HepG2 (cell line): ENCODE data around the gene TMEM120A. TPM values are rescaled to one million over a fixed set of nuclear protein-coding genes. Genes with fewer than 3 reads are reported as not detected.

Experiments used
- KDM1A ChIP-seq: IDR thresholded peaks from 2 replicates; pipeline ENCODE4 v1.6.1; 2016; ENCODE audit warnings: missing compliant biosample characterization
- SIX4 ChIP-seq: sonication (generic); formaldehyde crosslinking; IDR thresholded peaks from 2 replicates; pipeline ENCODE4 v1.4.0; 2020; ENCODE audit warnings: missing genetic modification reagents
- ZNF121 ChIP-seq: sonication (generic); formaldehyde crosslinking; IDR thresholded peaks from 2 replicates; pipeline ENCODE4 v1.5.0; 2020; ENCODE audit warnings: mild to moderate bottlenecking, missing genetic modification reagents
- ZNF124 ChIP-seq: sonication (generic); formaldehyde crosslinking; IDR thresholded peaks from 2 replicates; pipeline ENCODE4 v1.4.0; 2020; ENCODE audit warnings: missing genetic modification reagents
- ZNF274 ChIP-seq: sonication (generic); formaldehyde crosslinking; IDR thresholded peaks from 2 replicates; pipeline ENCODE4 v1.5.1; 2020; ENCODE audit warnings: mild to moderate bottlenecking, missing genetic modification reagents
- ZNF431 ChIP-seq: sonication (generic); formaldehyde crosslinking; IDR thresholded peaks from 2 replicates; pipeline ENCODE4 v1.9.0; 2022; ENCODE audit warnings: missing genetic modification reagents, low read depth, mild to moderate bottlenecking, borderline replicate concordance
- ZNF546 ChIP-seq: sonication (generic); formaldehyde crosslinking; conservative IDR thresholded peaks from 2 replicates; pipeline ENCODE4 v1.8.1; 2023; ENCODE audit warnings: mild to moderate bottlenecking, missing genetic modification reagents
- ZSCAN31 ChIP-seq: sonication (generic); formaldehyde crosslinking; IDR thresholded peaks from 2 replicates; pipeline ENCODE4 v1.5.0; 2020; ENCODE audit warnings: low read depth, mild to moderate bottlenecking, missing genetic modification reagents
- polyA plus RNA-seq, 8 experiments: library from polyadenylated mRNA; depleted of rRNA in 3 of 8; stranded (reverse) in 7 of 8; unstranded in 1 of 8; fragments of >200 nt; fragmentation: Illumina TruSeq in 4 of 8; extraction: Trizol in 4 of 8; gene quantifications; 2 replicates each; pipeline versions ENCODE4 v1.2.1 to v1.2.3, GENCODE V29; 2011 to 2016; ENCODE audit warnings: low read depth in 4 of 8, missing spikeins in 1 of 8, mixed read lengths in 1 of 8; ENCODE audit not compliant: insufficient read depth in 1 of 8
- total RNA-seq, 5 experiments: library from RNA; depleted of rRNA; stranded (reverse); fragments of >200 nt; fragmentation: Illumina TruSeq; extraction: Trizol; gene quantifications; 2 replicates each; pipeline ENCODE4 v1.2.3, GENCODE V29; 2016; ENCODE audit warnings: low read depth in 1 of 5
- TF ChIP-seq, protein P1 (sequence below): sonication (generic); formaldehyde crosslinking; IDR thresholded peaks from 2 replicates; pipeline ENCODE4 v1.4.0; 2020; ENCODE audit warnings: missing genetic modification reagents
- TF ChIP-seq, protein P2 (sequence below): IDR thresholded peaks from 2 replicates; pipeline ENCODE4 v1.6.1; 2012; ENCODE audit warnings: low read depth, low read length, improper control_type of control experiment
- TF ChIP-seq, protein P3 (sequence below): sonication (generic); formaldehyde crosslinking; IDR thresholded peaks from 2 replicates; pipeline ENCODE4 v1.4.0; 2020; ENCODE audit warnings: missing genetic modification reagents, borderline replicate concordance
- TF ChIP-seq, protein P4 (sequence below): sonication (generic); formaldehyde crosslinking; IDR thresholded peaks from 2 replicates; pipeline ENCODE4 v1.4.0; 2020; ENCODE audit warnings: missing genetic modification reagents

Gene TMEM120A
- total and polyA plus RNA-seq, 2 of the 13 experiments (the other 11 are each of a cell fraction or from before 2014, with no cell fraction given): 40.3 to 102 TPM

DNA sequence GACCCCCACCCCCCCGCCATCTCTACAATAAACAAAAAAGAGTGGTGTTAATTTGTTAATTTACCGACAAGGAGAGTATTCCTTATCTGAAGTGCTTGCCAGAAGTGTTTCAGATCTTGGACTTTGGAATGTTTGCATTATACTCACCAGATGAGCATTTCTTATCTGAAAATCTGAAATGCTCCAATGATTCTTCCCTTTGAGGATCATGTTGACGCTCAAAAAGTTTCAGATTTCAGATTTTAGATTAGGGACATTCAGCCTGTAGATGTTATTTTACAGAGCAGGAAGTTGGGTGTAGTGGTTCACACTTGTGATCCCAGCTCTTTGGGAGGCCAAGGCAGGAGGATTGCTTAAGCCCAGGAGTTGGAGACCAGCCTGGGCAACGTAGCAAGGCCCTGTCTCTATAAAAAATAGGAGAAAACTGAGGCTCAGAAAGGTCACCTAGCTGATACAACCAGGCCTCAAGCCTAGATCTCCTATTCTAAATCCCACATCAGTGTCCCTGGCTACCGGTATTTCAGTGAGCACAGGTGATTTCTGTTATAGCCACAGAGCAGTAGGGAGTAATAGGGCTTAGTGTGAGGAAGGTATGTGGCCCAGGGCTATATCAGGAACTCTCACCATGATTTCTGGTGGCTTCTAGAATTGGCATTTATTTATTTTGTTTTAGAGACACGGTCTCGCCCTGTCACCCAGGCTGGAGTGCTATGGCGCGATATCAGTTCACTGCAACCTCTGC is 35.4 kb downstream of the TMEM120A start (continued):
- TF ChIP-seq, protein P1, sequence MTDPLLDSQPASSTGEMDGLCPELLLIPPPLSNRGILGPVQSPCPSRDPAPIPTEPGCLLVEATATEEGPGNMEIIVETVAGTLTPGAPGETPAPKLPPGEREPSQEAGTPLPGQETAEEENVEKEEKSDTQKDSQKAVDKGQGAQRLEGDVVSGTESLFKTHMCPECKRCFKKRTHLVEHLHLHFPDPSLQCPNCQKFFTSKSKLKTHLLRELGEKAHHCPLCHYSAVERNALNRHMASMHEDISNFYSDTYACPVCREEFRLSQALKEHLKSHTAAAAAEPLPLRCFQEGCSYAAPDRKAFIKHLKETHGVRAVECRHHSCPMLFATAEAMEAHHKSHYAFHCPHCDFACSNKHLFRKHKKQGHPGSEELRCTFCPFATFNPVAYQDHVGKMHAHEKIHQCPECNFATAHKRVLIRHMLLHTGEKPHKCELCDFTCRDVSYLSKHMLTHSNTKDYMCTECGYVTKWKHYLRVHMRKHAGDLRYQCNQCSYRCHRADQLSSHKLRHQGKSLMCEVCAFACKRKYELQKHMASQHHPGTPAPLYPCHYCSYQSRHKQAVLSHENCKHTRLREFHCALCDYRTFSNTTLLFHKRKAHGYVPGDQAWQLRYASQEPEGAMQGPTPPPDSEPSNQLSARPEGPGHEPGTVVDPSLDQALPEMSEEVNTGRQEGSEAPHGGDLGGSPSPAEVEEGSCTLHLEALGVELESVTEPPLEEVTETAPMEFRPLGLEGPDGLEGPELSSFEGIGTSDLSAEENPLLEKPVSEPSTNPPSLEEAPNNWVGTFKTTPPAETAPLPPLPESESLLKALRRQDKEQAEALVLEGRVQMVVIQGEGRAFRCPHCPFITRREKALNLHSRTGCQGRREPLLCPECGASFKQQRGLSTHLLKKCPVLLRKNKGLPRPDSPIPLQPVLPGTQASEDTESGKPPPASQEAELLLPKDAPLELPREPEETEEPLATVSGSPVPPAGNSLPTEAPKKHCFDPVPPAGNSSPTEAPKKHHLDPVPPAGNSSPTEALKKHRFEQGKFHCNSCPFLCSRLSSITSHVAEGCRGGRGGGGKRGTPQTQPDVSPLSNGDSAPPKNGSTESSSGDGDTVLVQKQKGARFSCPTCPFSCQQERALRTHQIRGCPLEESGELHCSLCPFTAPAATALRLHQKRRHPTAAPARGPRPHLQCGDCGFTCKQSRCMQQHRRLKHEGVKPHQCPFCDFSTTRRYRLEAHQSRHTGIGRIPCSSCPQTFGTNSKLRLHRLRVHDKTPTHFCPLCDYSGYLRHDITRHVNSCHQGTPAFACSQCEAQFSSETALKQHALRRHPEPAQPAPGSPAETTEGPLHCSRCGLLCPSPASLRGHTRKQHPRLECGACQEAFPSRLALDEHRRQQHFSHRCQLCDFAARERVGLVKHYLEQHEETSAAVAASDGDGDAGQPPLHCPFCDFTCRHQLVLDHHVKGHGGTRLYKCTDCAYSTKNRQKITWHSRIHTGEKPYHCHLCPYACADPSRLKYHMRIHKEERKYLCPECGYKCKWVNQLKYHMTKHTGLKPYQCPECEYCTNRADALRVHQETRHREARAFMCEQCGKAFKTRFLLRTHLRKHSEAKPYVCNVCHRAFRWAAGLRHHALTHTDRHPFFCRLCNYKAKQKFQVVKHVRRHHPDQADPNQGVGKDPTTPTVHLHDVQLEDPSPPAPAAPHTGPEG: no peak
- TF ChIP-seq ZNF274 (no peak), ZNF431 (CRISPR knock-in tag) (no peak), ZNF121 (CRISPR knock-in tag) (peak; percentile 95), SIX4 (CRISPR knock-in tag) (peak; percentile 80; the same call in 1 of the 2 replicates), ZSCAN31 (CRISPR knock-in tag) (no peak), KDM1A (CRISPR knock-in tag) (peak; percentile 67; the same call in 1 of the 2 replicates), ZNF546 (no peak), ZNF124 (no peak)
- TF ChIP-seq, protein P2, sequence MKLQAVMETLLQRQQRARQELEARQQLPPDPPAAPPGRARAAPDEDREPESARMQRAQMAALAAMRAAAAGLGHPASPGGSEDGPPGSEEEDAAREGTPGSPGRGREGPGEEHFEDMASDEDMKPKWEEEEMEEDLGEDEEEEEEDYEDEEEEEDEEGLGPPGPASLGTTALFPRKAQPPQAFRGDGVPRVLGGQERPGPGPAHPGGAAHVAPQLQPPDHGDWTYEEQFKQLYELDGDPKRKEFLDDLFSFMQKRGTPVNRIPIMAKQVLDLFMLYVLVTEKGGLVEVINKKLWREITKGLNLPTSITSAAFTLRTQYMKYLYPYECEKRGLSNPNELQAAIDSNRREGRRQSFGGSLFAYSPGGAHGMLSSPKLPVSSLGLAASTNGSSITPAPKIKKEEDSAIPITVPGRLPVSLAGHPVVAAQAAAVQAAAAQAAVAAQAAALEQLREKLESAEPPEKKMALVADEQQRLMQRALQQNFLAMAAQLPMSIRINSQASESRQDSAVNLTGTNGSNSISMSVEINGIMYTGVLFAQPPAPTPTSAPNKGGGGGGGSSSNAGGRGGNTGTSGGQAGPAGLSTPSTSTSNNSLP: peak; percentile 39; the same call in 1 of the 2 replicates
- TF ChIP-seq, protein P3, sequence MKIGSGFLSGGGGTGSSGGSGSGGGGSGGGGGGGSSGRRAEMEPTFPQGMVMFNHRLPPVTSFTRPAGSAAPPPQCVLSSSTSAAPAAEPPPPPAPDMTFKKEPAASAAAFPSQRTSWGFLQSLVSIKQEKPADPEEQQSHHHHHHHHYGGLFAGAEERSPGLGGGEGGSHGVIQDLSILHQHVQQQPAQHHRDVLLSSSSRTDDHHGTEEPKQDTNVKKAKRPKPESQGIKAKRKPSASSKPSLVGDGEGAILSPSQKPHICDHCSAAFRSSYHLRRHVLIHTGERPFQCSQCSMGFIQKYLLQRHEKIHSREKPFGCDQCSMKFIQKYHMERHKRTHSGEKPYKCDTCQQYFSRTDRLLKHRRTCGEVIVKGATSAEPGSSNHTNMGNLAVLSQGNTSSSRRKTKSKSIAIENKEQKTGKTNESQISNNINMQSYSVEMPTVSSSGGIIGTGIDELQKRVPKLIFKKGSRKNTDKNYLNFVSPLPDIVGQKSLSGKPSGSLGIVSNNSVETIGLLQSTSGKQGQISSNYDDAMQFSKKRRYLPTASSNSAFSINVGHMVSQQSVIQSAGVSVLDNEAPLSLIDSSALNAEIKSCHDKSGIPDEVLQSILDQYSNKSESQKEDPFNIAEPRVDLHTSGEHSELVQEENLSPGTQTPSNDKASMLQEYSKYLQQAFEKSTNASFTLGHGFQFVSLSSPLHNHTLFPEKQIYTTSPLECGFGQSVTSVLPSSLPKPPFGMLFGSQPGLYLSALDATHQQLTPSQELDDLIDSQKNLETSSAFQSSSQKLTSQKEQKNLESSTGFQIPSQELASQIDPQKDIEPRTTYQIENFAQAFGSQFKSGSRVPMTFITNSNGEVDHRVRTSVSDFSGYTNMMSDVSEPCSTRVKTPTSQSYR (CRISPR knock-in tag): no peak
- TF ChIP-seq, protein P4, sequence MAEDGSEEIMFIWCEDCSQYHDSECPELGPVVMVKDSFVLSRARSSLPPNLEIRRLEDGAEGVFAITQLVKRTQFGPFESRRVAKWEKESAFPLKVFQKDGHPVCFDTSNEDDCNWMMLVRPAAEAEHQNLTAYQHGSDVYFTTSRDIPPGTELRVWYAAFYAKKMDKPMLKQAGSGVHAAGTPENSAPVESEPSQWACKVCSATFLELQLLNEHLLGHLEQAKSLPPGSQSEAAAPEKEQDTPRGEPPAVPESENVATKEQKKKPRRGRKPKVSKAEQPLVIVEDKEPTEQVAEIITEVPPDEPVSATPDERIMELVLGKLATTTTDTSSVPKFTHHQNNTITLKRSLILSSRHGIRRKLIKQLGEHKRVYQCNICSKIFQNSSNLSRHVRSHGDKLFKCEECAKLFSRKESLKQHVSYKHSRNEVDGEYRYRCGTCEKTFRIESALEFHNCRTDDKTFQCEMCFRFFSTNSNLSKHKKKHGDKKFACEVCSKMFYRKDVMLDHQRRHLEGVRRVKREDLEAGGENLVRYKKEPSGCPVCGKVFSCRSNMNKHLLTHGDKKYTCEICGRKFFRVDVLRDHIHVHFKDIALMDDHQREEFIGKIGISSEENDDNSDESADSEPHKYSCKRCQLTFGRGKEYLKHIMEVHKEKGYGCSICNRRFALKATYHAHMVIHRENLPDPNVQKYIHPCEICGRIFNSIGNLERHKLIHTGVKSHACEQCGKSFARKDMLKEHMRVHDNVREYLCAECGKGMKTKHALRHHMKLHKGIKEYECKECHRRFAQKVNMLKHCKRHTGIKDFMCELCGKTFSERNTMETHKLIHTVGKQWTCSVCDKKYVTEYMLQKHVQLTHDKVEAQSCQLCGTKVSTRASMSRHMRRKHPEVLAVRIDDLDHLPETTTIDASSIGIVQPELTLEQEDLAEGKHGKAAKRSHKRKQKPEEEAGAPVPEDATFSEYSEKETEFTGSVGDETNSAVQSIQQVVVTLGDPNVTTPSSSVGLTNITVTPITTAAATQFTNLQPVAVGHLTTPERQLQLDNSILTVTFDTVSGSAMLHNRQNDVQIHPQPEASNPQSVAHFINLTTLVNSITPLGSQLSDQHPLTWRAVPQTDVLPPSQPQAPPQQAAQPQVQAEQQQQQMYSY (CRISPR knock-in tag): no peak
